Upper lobe of left lung (tissue), 6 donors: Measurements from ENCODE around the gene EPHA4. TPM values are rescaled to one million over a fixed set of nuclear protein-coding genes. Genes with fewer than 3 reads are reported as not detected.

Experiments used
- ATAC-seq, 2 donors: fragments of 200-7000 bp; cut with Tn5 transposase; one replicate each; pipeline ENCODE4 v1.9.1; 2022; ENCODE audit warnings: mild to moderate bottlenecking in 2 of 2, moderate library complexity in 2 of 2; ENCODE audit not compliant: low FRiP score in 2 of 2
- DNase-seq, 2 donors: peaks; one replicate each; pipeline ENCODE4 v3.0.0-alpha.2; 2019 to 2020
- H3K27ac ChIP-seq, 4 donors: fragments of 200-600 bp; sonication (generic); one replicate each; pipeline ENCODE4 v1.5.1; 2016 to 2019
- H3K27me3 ChIP-seq, 4 donors: fragments of 200-600 bp; sonication (generic); one replicate each; pipeline ENCODE4 v1.5.1; 2017 to 2019
- H3K36me3 ChIP-seq, 4 donors: fragments of 200-600 bp; sonication (generic); one replicate each; pipeline ENCODE4 v1.5.1; 2016 to 2019
- H3K4me1 ChIP-seq, 4 donors: fragments of 200-600 bp; sonication (generic); one replicate each; pipeline ENCODE4 v1.5.1; 2018 to 2019
- H3K4me3 ChIP-seq, 4 donors: fragments of 200-600 bp; sonication (generic); one replicate each; pipeline ENCODE4 v1.5.1; 2017 to 2019; ENCODE audit warnings: mild to moderate bottlenecking in 2 of 4, moderate library complexity in 1 of 4
- H3K9me3 ChIP-seq, 4 donors: fragments of 200-600 bp; sonication (generic); one replicate each; pipeline ENCODE4 v1.5.1; 2018 to 2019
- EP300 ChIP-seq, 4 donors: sonication (generic); formaldehyde crosslinking; IDR thresholded peaks; one replicate each; pipeline ENCODE4 v1.5.1; 2017; ENCODE audit warnings: antibody characterized with exemption in 4 of 4, control low read depth in 2 of 4
- POLR2A ChIP-seq, 4 donors: fragments of 450-650 bp; IDR thresholded peaks; one replicate each; pipeline ENCODE4 v1.5.1; 2016 to 2017; ENCODE audit warnings: antibody characterized with exemption in 4 of 4, mild to moderate bottlenecking in 2 of 4
- POLR2AphosphoS5 ChIP-seq, 2 donors: sonication (generic); formaldehyde crosslinking; IDR thresholded peaks; one replicate each; pipeline ENCODE4 v1.5.1; 2017; ENCODE audit warnings: antibody characterized with exemption in 2 of 2
- WGBS, 2 donors: methylation state at CpG; one replicate each; pipeline ENCODE4 v1.1.5; 2017 to 2018; 5-methylcytosine and 5-hydroxymethylcytosine counted together
- total RNA-seq, 6 donors: library from RNA; depleted of rRNA in 4 of 6; stranded (reverse); fragments of >200 nt in 4 of 6; gene quantifications; one replicate each; pipeline versions ENCODE4 v1.1.0 to v1.2.1, GENCODE V29; 2016 to 2021
- TF ChIP-seq, protein P1 (sequence below), 6 experiments: fragments of 450-650 bp in 4 of 6; fragments of 200-600 bp in 2 of 6; sonication (generic) in 2 of 6; IDR thresholded peaks; one replicate each; pipeline ENCODE4 v1.5.1; 2016 to 2019; ENCODE audit warnings: antibody characterized with exemption in 6 of 6
- donor health status: DM: no; HTN: no; CAD: no; lungs with moderate emphysema.
- donor health status: DM: no; HTN: yes; CAD: no; lungs with severe emphysema.

The EPHA4 gene
- total RNA-seq, 6 donors from 2014 or later: 9.5 to 33.5 (median 22.3) TPM

DNA sequence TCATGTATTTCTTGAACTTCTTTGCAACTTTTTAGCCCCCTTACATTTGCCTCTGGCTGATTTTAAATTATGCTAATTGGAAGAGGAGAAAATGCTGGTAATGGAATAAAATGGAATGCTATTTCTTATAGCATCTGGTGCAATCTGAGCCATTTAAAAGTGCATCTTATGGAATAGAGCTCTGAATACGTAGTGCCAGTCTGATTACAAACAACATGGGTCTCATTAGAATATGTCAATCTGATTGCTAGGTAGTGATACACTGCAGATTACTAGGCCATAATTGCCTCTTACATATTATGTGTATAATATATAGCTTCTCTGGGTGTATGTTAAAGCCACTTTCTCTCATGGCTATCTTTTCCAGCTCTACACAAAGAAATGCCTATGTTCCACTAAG lies 159.1 kb downstream of the EPHA4 start:
- DNase-seq (no peak), ATAC-seq (no peak)
- TF ChIP-seq POLR2AphosphoS5 (IDR thresholded peaks at IDR 0.05) (no peak), EP300 (IDR thresholded peaks at IDR 0.05) (no peak), POLR2A (IDR thresholded peaks at IDR 0.05) (no peak)
- TF ChIP-seq, protein P1, sequence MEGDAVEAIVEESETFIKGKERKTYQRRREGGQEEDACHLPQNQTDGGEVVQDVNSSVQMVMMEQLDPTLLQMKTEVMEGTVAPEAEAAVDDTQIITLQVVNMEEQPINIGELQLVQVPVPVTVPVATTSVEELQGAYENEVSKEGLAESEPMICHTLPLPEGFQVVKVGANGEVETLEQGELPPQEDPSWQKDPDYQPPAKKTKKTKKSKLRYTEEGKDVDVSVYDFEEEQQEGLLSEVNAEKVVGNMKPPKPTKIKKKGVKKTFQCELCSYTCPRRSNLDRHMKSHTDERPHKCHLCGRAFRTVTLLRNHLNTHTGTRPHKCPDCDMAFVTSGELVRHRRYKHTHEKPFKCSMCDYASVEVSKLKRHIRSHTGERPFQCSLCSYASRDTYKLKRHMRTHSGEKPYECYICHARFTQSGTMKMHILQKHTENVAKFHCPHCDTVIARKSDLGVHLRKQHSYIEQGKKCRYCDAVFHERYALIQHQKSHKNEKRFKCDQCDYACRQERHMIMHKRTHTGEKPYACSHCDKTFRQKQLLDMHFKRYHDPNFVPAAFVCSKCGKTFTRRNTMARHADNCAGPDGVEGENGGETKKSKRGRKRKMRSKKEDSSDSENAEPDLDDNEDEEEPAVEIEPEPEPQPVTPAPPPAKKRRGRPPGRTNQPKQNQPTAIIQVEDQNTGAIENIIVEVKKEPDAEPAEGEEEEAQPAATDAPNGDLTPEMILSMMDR (IDR thresholded peaks at IDR 0.05): no peak
- no peak overlapping the region for H3K27ac ChIP-seq
- 88 to 96% methylated on average over 1 of the region's 1 CpG for WGBS, 2 donors
- no peaks in the 10 kb centered on the region for H3K4me1 ChIP-seq
- H3K27me3 ChIP-seq: no peaks in the 10 kb centered on the region
- H3K4me3 ChIP-seq: no peak overlapping the region
- no peaks in the 10 kb centered on the region for H3K36me3 ChIP-seq
- H3K9me3 ChIP-seq: no peaks in the 10 kb centered on the region

DNA sequence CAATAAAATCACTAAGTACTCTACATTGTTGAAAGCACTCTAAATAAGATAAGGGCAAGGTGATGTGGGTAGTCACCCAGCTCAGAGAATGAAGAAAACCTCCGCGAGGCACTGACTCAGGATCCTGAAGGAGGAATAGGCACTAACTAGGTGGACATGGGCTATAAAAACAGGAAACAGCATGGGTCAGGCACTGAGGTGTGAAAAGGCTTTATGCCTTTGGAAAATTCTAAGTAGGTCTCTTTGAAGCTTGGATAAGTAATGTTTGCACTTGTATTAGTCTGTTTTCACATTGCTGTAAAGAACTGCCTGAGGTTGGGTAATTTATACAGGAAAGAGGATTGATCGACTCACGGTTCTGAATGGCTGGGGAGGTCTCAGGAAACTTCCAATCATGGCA lies 161.6 kb downstream of the EPHA4 start:
- Histone ChIP-seq H3K36me3 (no peaks in the 10 kb centered on the region), H3K4me1 (no peaks in the 10 kb centered on the region), H3K27me3 (no peaks in the 10 kb centered on the region), H3K4me3 (no peak overlapping the region), H3K9me3 (no peaks in the 10 kb centered on the region), H3K27ac (no peak overlapping the region)
- no peak for TF ChIP-seq EP300 (IDR thresholded peaks at IDR 0.05)
- no peak for ATAC-seq
- DNase-seq: no peak
- WGBS, 2 donors: 83 to 89% methylated on average over 4 of the region's 4 CpGs

DNA sequence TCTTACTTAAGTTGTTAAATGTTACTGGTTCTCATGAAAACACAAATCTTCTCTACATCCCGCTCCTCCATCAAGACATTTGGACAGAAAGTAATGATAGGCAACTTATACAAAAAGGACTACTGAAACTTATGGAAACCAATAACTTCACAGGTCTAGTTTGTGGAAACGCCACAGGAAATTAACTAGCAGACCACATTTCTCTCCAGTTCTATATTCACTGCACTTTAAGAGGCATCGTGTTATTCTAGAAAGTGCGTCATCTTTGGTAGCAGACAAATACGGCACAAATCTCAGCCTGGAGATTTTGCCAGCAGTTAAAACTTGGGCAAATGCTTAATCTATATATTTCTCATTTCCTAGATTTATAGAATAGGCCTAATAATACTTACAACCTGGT lies 164.3 kb downstream of the EPHA4 start:
- WGBS, 2 donors: 90 to 95% methylated on average over 5 of the region's 5 CpGs
- H3K36me3 ChIP-seq: no peaks in the 10 kb centered on the region

DNA sequence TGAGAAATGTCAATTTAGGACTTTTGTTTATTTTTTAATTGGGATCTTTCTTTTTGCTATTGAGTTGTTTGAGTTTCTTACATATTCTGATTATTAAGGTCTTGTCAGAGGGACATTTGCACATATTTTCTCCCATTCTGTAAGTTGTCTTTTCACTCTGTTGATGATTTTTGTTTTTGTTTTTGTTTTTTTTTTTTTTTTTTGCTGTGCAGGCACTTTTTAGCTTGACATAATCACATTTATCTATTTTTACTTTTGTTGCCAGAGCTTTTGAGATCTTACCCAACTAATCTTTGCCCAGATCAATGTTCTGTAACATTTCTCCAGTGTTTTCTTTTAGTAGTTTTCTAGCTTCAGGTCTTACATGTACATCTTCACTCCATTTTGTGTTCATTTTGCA lies 166.6 kb downstream of the EPHA4 start:
- ATAC-seq (no peak), DNase-seq (no peak)
- no peak overlapping the region for H3K27ac ChIP-seq
- H3K9me3 ChIP-seq: no peaks in the 10 kb centered on the region
- TF ChIP-seq EP300 (IDR thresholded peaks at IDR 0.05): no peak
- TF ChIP-seq POLR2AphosphoS5 (IDR thresholded peaks at IDR 0.05): no peak
- TF ChIP-seq POLR2A (IDR thresholded peaks at IDR 0.05): no peak
- TF ChIP-seq, protein P1 (IDR thresholded peaks at IDR 0.05): no peak
- no peaks in the 10 kb centered on the region for H3K27me3 ChIP-seq
- H3K36me3 ChIP-seq: no peaks in the 10 kb centered on the region
- no peak overlapping the region for H3K4me3 ChIP-seq
- H3K4me1 ChIP-seq: no peaks in the 10 kb centered on the region

More for the DNA sequence above, 164.3 kb downstream of the EPHA4 start:
- TF ChIP-seq EP300 (IDR thresholded peaks at IDR 0.05) (no peak), POLR2A (IDR thresholded peaks at IDR 0.05) (no peak), POLR2AphosphoS5 (IDR thresholded peaks at IDR 0.05) (no peak)
- TF ChIP-seq, protein P1 (IDR thresholded peaks at IDR 0.05): no peak
- no peaks in the 10 kb centered on the region for H3K9me3 ChIP-seq
- H3K27ac ChIP-seq: no peak overlapping the region
- no peak for DNase-seq
- no peaks in the 10 kb centered on the region for H3K27me3 ChIP-seq
- H3K4me3 ChIP-seq: no peak overlapping the region
- no peak for ATAC-seq
- no peaks in the 10 kb centered on the region for H3K4me1 ChIP-seq

DNA sequence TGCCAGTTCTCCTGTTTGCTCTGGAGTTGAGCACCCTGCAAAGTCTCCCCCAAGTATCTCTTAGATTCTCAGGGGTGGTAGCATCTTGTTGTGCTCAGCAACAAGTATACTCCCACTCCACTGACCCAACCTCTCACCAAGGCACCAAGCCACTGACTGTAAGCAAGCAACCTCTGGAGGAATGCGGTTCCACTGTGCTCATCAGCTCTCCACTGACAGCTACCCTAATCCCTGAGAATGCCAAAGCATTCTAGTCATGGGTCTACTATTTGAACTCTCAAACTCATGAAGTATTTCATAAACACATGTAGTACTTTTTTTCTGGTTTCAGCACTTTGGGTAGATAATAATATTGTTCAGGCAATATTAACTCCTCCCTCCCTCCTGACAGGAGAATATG lies 170.0 kb downstream of the EPHA4 start:
- Histone ChIP-seq H3K4me1 (no peaks in the 10 kb centered on the region), H3K27ac (no peak overlapping the region), H3K9me3 (no peaks in the 10 kb centered on the region), H3K36me3 (no peaks in the 10 kb centered on the region), H3K27me3 (no peaks in the 10 kb centered on the region), H3K4me3 (no peak overlapping the region)
- no peak for ATAC-seq
- DNase-seq: no peak
- WGBS, 2 donors: 90 to 100% methylated on average over 1 of the region's 1 CpG
- TF ChIP-seq POLR2AphosphoS5 (IDR thresholded peaks at IDR 0.05) (no peak), POLR2A (IDR thresholded peaks at IDR 0.05) (no peak), EP300 (IDR thresholded peaks at IDR 0.05) (no peak)
- TF ChIP-seq, protein P1 (IDR thresholded peaks at IDR 0.05): no peak
